WERI-Rb-1 (cell line): Measurements from ENCODE around the gene HBG1.

ENCODE experiments used
- DNase-seq: peaks from one replicate; pipeline ENCODE4 v3.0.0-alpha.2; 2020
- H3K27ac ChIP-seq: fragments of 250-450 bp; sonication (Bioruptor Pico); 2 replicates; pipeline ENCODE4 v1.5.1; 2020; ENCODE audit warnings: mild to moderate bottlenecking, moderate library complexity
- H3K27me3 ChIP-seq: fragments of 250-450 bp; sonication (Bioruptor Pico); 2 replicates; pipeline ENCODE4 v1.5.1; 2021; ENCODE audit warnings: mild to moderate bottlenecking, low read depth, moderate library complexity; ENCODE audit not compliant: insufficient read depth, severe bottlenecking
- H3K36me3 ChIP-seq: fragments of 250-450 bp; sonication (Bioruptor Pico); 2 replicates; pipeline ENCODE4 v1.5.1; 2020; ENCODE audit warnings: mild to moderate bottlenecking, moderate library complexity
- H3K4me3 ChIP-seq: 2 replicates; pipeline ENCODE4 v1.5.1; 2011; ENCODE audit warnings: low read depth, mild to moderate bottlenecking, control low read depth, low read length
- H3K9me3 ChIP-seq: fragments of 250-450 bp; sonication (Bioruptor Pico); 2 replicates; pipeline ENCODE4 v1.5.1; 2021; ENCODE audit warnings: mild to moderate bottlenecking, moderate library complexity; ENCODE audit not compliant: severe bottlenecking
- TF ChIP-seq, protein P1 (sequence below): IDR thresholded peaks from 2 replicates; pipeline ENCODE4 v1.5.1; 2011; ENCODE audit warnings: low read depth, mild to moderate bottlenecking, control low read depth, inconsistent platforms, low read length

HBG1 gene

GRCh38 chr11:5226732-5227310 is 22.8 kb downstream of the HBG1 start, which contains the start of gene HBB:
HBB (minus strand) TSS chr11:5227071; CDS start chr11:5227021, 50 bp downstream.
- H3K27ac ChIP-seq, result no peak within 1 kb of the TSS
- no peak within 1 kb of the TSS for H3K4me3 ChIP-seq
- H3K27me3 ChIP-seq, result peaks cover 45% of the 10 kb centered on the region
- TF ChIP-seq, protein P1, sequence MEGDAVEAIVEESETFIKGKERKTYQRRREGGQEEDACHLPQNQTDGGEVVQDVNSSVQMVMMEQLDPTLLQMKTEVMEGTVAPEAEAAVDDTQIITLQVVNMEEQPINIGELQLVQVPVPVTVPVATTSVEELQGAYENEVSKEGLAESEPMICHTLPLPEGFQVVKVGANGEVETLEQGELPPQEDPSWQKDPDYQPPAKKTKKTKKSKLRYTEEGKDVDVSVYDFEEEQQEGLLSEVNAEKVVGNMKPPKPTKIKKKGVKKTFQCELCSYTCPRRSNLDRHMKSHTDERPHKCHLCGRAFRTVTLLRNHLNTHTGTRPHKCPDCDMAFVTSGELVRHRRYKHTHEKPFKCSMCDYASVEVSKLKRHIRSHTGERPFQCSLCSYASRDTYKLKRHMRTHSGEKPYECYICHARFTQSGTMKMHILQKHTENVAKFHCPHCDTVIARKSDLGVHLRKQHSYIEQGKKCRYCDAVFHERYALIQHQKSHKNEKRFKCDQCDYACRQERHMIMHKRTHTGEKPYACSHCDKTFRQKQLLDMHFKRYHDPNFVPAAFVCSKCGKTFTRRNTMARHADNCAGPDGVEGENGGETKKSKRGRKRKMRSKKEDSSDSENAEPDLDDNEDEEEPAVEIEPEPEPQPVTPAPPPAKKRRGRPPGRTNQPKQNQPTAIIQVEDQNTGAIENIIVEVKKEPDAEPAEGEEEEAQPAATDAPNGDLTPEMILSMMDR, result no peak
- no peaks in the 10 kb centered on the region for H3K36me3 ChIP-seq
- DNase-seq, result no peak
- H3K9me3 ChIP-seq, result no peaks in the 10 kb centered on the region

GRCh38 chr11:5225480-5225871 is 24.2 kb downstream of the HBG1 start:
- peaks cover 40% of the 10 kb centered on the region for H3K27me3 ChIP-seq
- H3K27ac ChIP-seq, result no peak overlapping the region
- no peak for DNase-seq
- TF ChIP-seq, protein P1, result no peak
- H3K9me3 ChIP-seq, result no peaks in the 10 kb centered on the region
- no peak overlapping the region for H3K4me3 ChIP-seq
- no peaks in the 10 kb centered on the region for H3K36me3 ChIP-seq

DNA sequence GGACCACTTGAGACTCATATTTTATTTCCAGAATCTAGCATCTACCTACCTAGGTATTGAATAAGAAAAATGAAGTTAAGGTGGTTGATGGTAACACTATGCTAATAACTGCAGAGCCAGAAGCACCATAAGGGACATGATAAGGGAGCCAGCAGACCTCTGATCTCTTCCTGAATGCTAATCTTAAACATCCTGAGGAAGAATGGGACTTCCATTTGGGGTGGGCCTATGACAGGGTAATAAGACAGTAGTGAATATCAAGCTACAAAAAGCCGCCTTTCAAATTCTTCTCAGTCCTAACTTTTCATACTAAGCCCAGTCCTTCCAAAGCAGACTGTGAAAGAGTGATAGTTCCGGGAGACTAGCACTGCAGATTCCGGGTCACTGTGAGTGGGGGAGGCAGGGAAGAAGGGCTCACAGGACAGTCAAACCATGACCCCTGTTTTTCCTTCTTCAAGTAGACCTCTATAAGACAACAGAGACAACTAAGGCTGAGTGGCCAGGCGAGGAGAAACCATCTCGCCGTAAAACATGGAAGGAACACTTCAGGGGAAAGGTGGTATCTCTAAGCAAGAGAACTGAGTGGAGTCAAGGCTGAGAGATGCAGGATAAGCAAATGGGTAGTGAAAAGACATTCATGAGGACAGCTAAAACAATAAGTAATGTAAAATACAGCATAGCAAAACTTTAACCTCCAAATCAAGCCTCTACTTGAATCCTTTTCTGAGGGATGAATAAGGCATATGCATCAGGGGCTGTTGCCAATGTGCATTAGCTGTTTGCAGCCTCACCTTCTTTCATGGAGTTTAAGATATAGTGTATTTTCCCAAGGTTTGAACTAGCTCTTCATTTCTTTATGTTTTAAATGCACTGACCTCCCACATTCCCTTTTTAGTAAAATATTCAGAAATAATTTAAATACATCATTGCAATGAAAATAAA is 24.8 kb downstream of the HBG1 start:
- Histone ChIP-seq H3K9me3 (no peaks in the 10 kb centered on the region), H3K27ac (no peak overlapping the region), H3K36me3 (no peaks in the 10 kb centered on the region), H3K27me3 (peaks cover 34% of the 10 kb centered on the region), H3K4me3 (no peak overlapping the region)
- TF ChIP-seq, protein P1, result no peak
- DNase-seq, result no peak

DNA sequence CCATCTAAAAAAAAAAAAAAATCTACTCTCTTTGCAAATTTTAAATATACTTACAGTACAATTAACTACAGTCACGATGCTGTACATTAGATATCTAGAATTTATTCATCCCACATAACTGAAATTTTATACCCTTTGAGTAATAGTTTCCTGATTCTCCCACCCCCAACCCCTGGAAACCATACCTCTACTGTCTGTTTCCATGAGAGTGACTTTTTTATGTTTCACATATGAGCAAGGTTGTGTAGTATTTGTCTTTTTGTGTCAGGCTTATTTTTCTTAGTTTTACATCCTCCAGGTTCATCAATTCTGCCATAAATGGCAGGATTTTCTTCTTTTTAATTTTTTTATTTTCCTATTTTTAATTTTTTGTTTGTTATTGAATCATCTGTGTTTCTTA is 26.0 kb downstream of the HBG1 start:
- Histone ChIP-seq H3K27ac (no peak overlapping the region), H3K27me3 (peaks cover 30% of the 10 kb centered on the region), H3K9me3 (no peaks in the 10 kb centered on the region), H3K36me3 (no peaks in the 10 kb centered on the region), H3K4me3 (no peak overlapping the region)
- no peak for DNase-seq
- TF ChIP-seq, protein P1, result no peak

DNA sequence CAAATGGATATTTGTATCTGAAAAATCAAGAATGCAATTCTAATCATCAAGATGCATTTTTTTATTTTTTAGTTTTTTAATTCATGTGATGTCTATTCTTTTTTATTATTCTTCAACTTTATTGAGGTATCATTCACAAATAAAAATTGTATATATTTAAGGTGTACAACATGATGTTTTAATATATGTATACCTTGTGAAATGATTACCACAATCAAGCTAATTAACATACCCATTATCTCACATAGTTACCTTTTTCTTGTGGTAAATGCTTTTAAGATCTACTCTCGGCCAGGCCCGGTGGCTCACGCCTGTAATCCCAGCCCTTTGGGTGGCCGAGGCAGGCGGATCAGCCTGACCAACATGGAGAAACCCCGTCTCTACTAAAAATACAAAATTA is 26.5 kb downstream of the HBG1 start:
- Histone ChIP-seq H3K27me3 (peaks cover 29% of the 10 kb centered on the region), H3K9me3 (no peaks in the 10 kb centered on the region), H3K27ac (no peak overlapping the region), H3K4me3 (no peak overlapping the region), H3K36me3 (no peaks in the 10 kb centered on the region)
- TF ChIP-seq, protein P1, result no peak
- no peak for DNase-seq
